Measurements from ENCODE around the gene PDE4DIP.
"Not testable (repeated sequence)": the region's sequence is repeated elsewhere in the genome, so short reads cannot be mapped to it uniquely, and the experiment has no call there.

The PDE4DIP gene

DNA sequence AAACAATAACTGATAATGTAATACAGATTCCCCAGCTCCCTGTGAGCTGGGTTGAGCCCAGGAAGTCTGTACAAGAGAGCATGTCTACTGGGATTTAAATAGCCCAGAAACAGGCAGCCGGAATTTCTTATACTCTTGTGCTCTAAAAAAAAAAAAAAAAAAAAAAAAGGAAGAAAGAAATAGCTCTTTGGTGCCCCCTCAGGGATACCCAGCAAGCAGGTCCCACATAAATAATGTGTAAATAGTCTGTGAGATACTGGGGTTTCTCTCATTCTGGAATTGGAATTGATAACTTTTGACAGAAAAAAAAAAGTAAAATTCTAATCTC lies 25.4 kb downstream of the PDE4DIP start:
- DNase-seq (ENCODE audit: low read depth in 2 of 3, low spot score in 2 of 3), result not testable (repeated sequence)

DNA sequence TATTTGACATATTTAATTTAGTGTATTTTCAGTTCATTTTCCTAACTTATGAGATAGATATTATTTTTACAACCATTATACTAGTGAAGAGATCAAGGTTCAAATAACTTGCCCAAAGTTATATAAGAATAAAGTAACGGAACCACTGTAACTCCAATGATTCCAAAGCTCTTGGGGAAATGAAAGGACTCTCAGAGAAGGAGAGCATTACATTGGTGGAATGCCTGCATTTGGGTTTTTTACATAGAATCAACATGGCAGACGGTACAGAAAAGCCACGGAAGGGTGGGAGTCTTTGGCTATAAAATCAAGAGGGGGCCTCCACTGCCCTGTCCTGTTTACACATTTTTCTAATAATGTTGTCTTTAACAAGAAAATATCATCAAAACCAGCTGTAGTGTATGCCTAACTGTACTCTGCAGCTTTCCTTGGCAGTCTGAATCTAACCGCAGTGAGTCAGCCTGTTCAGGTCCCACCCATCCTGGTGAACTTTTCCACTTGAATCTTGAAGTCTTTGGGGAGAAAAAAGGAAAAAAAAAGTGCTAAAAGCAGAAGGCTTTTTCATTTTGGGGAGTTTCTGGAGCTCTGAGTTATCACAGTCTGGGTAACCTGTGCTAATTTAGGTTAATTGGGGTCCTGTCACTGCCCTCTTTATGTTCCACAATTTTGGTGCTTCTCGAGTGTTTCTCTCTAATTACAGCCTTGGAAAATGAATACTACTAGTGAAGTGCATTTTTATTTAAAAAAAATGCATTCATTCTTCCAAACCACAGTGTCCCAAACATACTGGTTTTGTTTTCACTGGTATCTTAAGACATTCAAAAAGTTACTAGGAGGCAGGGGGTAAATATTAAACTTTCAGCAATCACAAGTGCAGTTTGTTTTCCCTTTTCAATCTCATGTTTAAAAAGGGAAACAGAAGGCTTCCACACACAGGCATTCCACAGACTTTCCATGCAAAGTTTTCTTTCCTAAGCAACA lies 30.5 kb downstream of the PDE4DIP start:
- not testable (repeated sequence) for DNase-seq (ENCODE audit: low read depth in 2 of 3, low spot score in 2 of 3)

DNA sequence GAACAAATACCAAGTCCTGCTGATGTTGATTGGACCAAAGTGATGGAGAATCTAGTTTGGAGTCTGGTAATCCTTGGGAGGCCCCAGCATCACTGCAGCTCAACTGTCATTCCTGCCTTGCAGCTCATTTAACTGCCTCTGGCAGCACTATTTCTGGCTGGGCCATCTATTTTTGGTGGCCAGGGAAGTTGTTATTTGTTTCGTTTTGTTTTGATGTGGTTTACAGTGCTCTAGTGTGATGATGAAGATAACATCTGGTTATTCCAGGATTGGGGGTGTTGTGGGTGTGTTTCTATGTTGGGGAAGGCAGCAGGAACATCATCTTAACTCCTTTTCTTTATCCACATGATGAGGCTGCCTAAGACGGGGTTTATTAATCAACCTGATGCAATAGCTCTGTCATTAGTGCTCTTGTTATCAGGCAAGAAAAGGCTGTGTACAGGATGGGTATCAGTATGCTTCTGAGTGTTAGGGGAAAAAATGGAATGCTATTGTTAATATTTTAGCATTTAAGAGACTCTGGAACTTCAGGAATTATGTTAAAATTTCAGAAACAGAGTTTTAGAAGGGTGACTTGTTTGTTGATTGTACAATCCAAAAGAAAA lies 35.7 kb downstream of the PDE4DIP start:
- not testable (repeated sequence) for DNase-seq (ENCODE audit: low read depth in 2 of 3, low spot score in 2 of 3)

GRCh38 chr1:148881261-148881660 lies 37.0 kb downstream of the PDE4DIP start:
- DNase-seq (ENCODE audit: low read depth in 2 of 3, low spot score in 2 of 3), result not testable (repeated sequence)

DNA sequence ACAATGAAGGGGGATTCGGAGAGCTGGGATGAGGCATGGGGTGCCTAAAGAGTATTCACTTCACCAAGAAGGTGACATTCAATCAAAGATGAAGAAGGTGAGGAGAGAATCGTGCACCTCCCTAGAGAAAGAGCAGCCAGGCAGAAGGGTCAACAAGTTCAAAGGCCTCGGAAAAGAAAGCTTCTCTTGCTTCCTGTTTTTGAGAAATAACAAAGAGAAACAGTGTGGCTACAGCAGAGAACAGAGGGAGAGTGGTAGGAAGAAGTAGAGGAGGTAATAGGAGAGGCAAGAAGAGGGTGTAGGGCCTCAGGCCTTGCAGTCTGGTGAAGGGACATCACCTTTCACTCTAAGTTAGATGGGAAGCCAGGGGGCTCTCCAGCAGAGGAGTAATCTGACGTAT lies 41.0 kb downstream of the PDE4DIP start:
- DNase-seq (ENCODE audit: low read depth in 2 of 3, low spot score in 2 of 3), result not testable (repeated sequence)

DNA sequence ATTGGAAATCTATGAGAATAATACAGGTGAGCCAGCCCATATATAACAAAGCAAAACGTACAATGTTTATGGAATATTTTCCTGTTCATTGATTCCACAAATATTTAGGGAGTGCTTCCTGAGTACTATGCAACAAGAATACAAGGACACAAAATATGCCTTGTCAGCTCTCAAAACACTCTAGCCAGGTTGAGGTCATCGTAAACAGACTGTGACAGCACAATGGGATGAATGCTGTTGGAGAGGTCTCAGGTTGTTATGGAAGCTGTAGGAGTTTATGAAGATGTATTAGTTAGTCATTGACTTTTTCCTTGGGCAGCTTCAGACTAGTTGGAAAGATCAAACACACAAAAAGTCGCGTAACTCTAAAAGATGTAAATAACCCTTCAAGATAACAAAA lies 42.1 kb downstream of the PDE4DIP start:
- not testable (repeated sequence) for DNase-seq (ENCODE audit: low read depth in 2 of 3, low spot score in 2 of 3)

DNA sequence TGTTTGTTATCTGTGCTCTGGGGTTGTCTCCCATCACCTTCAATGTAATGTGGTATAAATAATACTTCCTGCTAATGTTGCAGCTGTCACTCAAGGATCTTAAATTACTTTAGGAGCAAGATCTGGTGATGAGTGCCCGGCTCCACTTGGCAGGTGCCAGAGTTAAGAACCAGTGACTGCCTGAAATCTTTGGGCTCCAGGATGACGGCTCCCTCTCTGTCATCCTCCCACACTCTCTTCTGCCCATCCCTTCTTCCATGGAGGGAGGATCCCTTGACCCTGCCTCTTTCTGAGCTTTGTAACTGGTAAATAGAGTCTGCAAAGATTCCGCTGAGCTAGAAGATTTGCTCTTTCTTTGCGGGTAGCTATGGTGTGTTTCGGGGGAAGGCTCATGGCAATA lies 44.4 kb downstream of the PDE4DIP start:
- not testable (repeated sequence) for DNase-seq (ENCODE audit: low read depth in 2 of 3, low spot score in 2 of 3)

GRCh38 chr1:148889267-148890074 lies 45.2 kb downstream of the PDE4DIP start:
- DNase-seq (ENCODE audit: low read depth in 2 of 3, low spot score in 2 of 3), result not testable (repeated sequence)

- not testable (repeated sequence) for DNase-seq (ENCODE audit: low read depth in 2 of 3, low spot score in 2 of 3)
Measured at GRCh38 chr1:148890075-148890568, 45.9 kb downstream of the PDE4DIP start.

GRCh38 chr1:148894360-148895352 lies 50.4 kb downstream of the PDE4DIP start:
- DNase-seq (ENCODE audit: low read depth in 2 of 3, low spot score in 2 of 3), result not testable (repeated sequence)

GRCh38 chr1:148900026-148900425 lies 55.8 kb downstream of the PDE4DIP start:
- not testable (repeated sequence) for DNase-seq (ENCODE audit: low read depth in 2 of 3, low spot score in 2 of 3)

DNA sequence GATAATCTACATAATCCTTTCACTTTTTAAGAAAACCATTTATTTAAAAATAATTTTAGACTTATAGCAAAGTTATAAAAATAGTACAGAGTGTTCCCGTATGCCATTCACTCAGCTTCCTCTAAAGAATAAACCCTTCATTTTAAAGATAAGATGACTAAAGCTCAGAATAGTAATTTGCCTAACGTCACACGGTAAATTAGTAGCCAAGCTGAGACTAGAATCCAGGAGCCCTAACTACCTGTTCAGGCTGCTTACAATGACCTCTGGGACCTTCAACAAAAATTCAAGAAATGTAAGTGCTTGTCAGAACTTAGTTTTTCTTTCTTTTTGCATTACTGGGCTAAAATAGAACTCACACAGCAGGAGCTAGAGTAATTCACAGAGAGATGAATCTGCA lies 56.5 kb downstream of the PDE4DIP start:
- DNase-seq (ENCODE audit: low read depth in 2 of 3, low spot score in 2 of 3), result not testable (repeated sequence)

DNA sequence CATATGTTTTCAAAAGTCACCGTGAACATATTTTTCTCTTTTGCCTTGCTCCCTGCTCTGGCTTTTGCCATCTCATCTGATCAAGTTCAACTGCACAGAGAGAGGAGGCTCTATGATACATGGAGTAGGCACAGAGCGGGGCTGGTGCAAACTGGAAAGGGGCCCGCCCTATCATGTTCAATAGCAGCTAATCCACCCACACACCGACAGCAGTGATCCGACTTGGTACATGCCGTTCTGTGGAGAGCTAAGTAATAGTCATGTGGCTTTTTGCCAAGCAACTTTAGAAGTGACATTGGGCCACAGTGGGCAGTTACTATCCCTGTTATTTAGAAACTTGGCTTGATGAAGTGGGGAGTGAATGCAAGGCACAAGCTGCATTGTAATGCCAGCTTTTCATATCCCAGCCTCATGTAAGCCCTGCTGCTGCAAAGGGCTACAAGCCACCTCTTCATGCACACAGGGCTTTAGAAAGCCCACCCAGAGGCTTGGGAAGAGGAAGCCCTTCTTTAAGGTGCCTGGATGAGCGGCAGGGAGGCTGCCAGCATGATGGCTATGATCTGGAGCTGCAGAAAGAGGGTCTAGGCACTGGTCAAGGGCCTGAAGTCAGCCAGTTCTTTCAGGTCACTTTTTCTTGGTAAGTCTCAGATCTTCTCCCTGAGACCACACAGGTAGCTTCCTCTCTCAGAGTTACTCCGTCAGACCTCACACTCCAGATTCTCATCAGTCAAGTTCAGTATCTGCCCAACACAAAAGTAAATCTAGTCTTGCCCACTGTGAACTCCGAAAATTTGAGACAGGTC lies 57.1 kb downstream of the PDE4DIP start:
- DNase-seq (ENCODE audit: low read depth in 2 of 3, low spot score in 2 of 3), result not testable (repeated sequence)

DNA sequence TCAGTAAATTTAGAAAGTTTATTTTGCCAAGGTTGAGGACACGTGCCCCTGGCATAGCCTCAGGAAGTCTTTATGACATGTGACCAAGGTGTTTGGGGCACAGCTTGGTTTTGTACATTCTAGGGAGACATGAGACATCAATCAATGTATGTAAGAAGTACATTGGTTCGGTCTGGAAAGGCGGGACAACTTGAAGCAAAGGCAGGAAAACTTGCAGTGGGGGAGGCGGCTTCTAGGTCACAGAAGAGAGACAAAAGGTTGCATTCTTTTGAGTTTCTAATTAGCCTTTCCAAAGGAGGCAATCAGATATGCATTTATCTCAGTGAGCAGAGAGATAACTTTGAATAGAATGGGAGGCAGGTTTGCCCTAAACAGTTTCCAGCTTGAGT lies 57.7 kb downstream of the PDE4DIP start:
- not testable (repeated sequence) for DNase-seq (ENCODE audit: low read depth in 2 of 3, low spot score in 2 of 3)

DNA sequence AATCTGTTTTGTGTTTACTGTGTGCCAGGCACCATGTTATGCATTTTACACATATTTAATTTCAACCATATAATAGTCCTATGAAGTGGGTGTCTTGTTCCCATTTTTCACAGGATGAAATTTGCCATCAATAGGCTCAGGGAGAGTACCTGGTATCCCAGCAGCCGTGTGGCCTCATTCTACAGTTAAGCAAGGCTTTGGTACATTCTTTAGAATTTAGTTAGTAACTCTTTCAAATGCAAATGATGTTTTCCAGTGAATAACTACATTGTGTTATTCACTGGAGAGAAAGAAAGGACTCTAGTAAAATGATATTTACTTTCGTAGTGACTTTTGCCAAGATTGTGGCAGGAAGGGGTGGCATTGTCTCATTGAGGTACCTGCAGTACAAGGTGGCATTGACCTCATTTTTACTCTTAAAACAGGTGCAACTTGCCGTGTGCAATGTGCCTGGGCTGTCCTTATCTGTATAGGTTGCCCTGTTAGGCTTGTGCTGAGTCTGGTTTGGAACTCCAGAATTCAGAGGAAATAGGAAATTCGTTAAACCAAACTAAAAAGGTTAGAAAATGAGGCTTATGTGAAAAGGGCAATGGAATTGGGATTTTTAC lies 65.1 kb downstream of the PDE4DIP start:
- DNase-seq (ENCODE audit: low read depth in 2 of 3, low spot score in 2 of 3), result not testable (repeated sequence)

GRCh38 chr1:148911303-148911928 lies 67.2 kb downstream of the PDE4DIP start:
- DNase-seq (ENCODE audit: low read depth in 2 of 3, low spot score in 2 of 3), result not testable (repeated sequence)

- not testable (repeated sequence) for DNase-seq (ENCODE audit: low read depth in 2 of 3, low spot score in 2 of 3)
Measured at GRCh38 chr1:148916222-148916621, 72.0 kb downstream of the PDE4DIP start.

- DNase-seq (ENCODE audit: low read depth in 2 of 3, low spot score in 2 of 3), result not testable (repeated sequence)
Measured at GRCh38 chr1:148916695-148917348, 72.6 kb downstream of the PDE4DIP start.

All from activated CD8-positive, alpha-beta memory T cell treated with anti-CD3 and anti-CD28 coated beads for 48 hours (primary cell).